ENCODE data around the gene TTC34.

DNA sequence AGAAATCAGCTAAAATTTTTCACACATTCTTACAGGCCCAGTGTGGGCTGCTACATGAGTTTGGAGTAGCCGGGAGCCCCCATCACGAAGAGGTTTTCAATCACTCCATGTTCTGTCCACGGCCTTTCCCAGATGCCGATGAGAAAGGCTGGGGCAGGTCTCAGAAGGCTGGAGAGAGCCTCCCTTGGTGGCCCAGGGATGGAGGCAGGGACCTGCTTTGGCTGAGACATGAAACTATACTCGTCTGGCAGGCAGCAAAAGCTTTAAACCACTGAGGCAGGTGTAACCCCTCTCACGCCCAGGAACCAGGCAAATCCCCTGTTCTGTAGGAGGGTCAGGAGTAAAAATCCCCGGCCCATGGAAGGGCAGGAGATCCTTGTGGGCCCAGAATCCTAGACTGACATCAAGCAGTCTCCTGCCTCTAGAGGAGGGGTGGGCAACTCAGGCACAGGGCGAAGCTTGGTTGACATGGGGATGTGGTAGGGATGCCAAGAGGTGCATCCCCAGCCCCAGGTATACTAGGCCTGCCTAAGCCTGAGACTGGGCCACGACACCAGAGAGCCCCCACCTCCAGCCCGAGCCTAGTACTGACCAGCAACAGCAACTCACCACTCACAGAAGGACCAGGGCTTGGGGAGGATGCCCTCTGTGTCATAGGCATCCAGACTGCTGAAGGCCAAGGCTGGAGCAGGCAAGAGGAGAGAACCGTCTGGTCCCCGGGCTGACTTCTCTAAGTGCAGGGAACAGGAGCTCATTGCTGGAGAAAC is 177.7 kb downstream of the TTC34 start:
- TF ChIP-seq EZH2 (IDR thresholded peaks at IDR 0.05; ENCODE audit: low read depth, unreplicated experiment) (no peak), CREB1 (CRISPR knock-in tag; IDR thresholded peaks at IDR 0.05; ENCODE audit: low read depth) (no peak), CTCF (conservative IDR thresholded peaks at IDR 0.05; ENCODE audit: low read depth in 2 of 2) (no peak), POLR2AphosphoS5 (IDR thresholded peaks at IDR 0.05; ENCODE audit: low read depth) (no peak), NANOG (IDR thresholded peaks at IDR 0.05; ENCODE audit: borderline replicate concordance) (no peak), JUNB (IDR thresholded peaks at IDR 0.05; ENCODE audit: unreplicated experiment) (no peak), ZNF114 (CRISPR knock-in tag; IDR thresholded peaks at IDR 0.05) (no peak), REST (IDR thresholded peaks at IDR 0.05; ENCODE audit: unreplicated experiment) (no peak), EZH2phosphoT487 (IDR thresholded peaks at IDR 0.05; ENCODE audit: unreplicated experiment) (no peak), STAT1 (IDR thresholded peaks at IDR 0.05; ENCODE audit: unreplicated experiment) (no peak)
- TF ChIP-seq, protein P1, sequence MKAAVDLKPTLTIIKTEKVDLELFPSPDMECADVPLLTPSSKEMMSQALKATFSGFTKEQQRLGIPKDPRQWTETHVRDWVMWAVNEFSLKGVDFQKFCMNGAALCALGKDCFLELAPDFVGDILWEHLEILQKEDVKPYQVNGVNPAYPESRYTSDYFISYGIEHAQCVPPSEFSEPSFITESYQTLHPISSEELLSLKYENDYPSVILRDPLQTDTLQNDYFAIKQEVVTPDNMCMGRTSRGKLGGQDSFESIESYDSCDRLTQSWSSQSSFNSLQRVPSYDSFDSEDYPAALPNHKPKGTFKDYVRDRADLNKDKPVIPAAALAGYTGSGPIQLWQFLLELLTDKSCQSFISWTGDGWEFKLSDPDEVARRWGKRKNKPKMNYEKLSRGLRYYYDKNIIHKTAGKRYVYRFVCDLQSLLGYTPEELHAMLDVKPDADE (IDR thresholded peaks at IDR 0.05) = no peak
